Left forelimb (tissue), 1 donor: ENCODE data around the gene CAP2.
"Not testable (repeated sequence)": the region's sequence is repeated elsewhere in the genome, so short reads cannot be mapped to it uniquely, and the experiment has no call there.

Experiments
- DNase-seq: peaks from one replicate; pipeline ENCODE4 v3.0.0-alpha.2; 2018; ENCODE audit warnings: low spot score

Gene CAP2

GRCh38 chr6:17440811-17441210, 47.4 kb downstream of the CAP2 start:
- not testable (repeated sequence) for DNase-seq

- DNase-seq = no peak
These were observed 48.8 kb downstream of the CAP2 start for GRCh38 chr6:17442196-17442595.

- DNase-seq = no peak
These were observed 53.3 kb downstream of the CAP2 start for GRCh38 chr6:17446713-17447112.

- no peak for DNase-seq
These were observed 54.8 kb downstream of the CAP2 start for GRCh38 chr6:17448165-17448564.

GRCh38 chr6:17450397-17450796, 57.0 kb downstream of the CAP2 start:
- no peak for DNase-seq

- no peak for DNase-seq
These were observed 57.4 kb downstream of the CAP2 start for GRCh38 chr6:17450832-17451231.

GRCh38 chr6:17452096-17452495, 58.7 kb downstream of the CAP2 start:
- DNase-seq = no peak

- no peak for DNase-seq
These were observed 61.1 kb downstream of the CAP2 start for GRCh38 chr6:17454316-17455005.

GRCh38 chr6:17455919-17456318, 62.5 kb downstream of the CAP2 start:
- DNase-seq = no peak

GRCh38 chr6:17456711-17457110, 63.3 kb downstream of the CAP2 start:
- no peak for DNase-seq

GRCh38 chr6:17457405-17457804, 64.0 kb downstream of the CAP2 start:
- DNase-seq = no peak

- DNase-seq = no peak
These were observed 64.6 kb downstream of the CAP2 start for GRCh38 chr6:17457956-17458355.

GRCh38 chr6:17458966-17459365, 65.6 kb downstream of the CAP2 start:
- no peak for DNase-seq

GRCh38 chr6:17460862-17461261, 67.5 kb downstream of the CAP2 start:
- DNase-seq = no peak

GRCh38 chr6:17466147-17466546, 72.8 kb downstream of the CAP2 start:
- DNase-seq = no peak

- no peak for DNase-seq
These were observed 73.3 kb downstream of the CAP2 start for GRCh38 chr6:17466707-17467106.

GRCh38 chr6:17469006-17469832, 75.8 kb downstream of the CAP2 start:
- no peak for DNase-seq

- DNase-seq = no peak
These were observed 77.0 kb downstream of the CAP2 start for GRCh38 chr6:17470202-17470937.

GRCh38 chr6:17470938-17471327, 77.5 kb downstream of the CAP2 start:
- DNase-seq = no peak

- DNase-seq = no peak
These were observed 79.3 kb downstream of the CAP2 start for GRCh38 chr6:17472653-17473183.

GRCh38 chr6:17473554-17473953, 80.2 kb downstream of the CAP2 start:
- DNase-seq = no peak

GRCh38 chr6:17474289-17474688, 80.9 kb downstream of the CAP2 start:
- no peak for DNase-seq
